HG03064 (cell line): ENCODE results near the gene ELAVL2.

Source experiments
- ATAC-seq: cut with Tn5 transposase; IDR thresholded peaks from one replicate; pipeline ENCODE4 v1.9.1; 2021; ENCODE audit warnings: low read depth; ENCODE audit not compliant: unreplicated experiment

The ELAVL2 gene

DNA sequence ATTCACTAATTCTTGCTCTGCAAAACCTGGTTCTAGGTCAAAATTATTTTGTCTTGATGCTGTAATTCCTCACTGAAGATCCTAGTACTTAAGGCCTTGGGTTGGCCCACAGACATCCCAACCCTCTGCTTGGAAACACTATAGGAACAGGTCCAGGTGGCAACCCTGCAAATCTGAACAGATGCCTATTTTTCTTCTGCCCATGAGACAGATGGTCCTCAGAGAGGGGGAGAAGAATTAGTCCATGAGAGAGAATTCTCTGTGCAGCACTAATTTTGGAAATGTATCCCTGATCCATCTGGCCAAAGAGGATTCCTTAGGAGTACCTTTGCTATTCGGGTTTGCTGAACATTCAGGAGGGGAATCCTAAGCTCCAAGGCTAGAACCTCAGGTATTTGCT is 156.3 kb downstream of the ELAVL2 start:
- no peak for ATAC-seq

DNA sequence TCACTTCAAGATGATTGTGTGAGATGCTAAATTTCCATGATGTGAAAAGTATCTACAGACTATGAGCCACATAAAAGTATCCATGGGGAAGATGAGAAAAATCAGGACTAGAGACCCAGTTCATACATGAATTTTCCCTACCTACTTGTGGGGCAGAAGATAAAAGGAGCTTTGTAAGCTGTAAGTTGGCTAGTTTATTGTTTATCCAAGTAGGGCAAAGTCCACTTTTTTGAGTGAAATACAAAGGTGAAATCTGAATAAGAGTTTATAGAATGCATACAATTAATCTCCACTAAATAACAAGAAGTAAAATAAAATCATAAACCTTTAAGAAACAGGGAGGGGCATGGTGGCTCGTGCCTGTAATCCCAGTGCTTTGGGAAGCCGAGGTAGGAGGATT is 160.4 kb downstream of the ELAVL2 start:
- no peak for ATAC-seq

DNA sequence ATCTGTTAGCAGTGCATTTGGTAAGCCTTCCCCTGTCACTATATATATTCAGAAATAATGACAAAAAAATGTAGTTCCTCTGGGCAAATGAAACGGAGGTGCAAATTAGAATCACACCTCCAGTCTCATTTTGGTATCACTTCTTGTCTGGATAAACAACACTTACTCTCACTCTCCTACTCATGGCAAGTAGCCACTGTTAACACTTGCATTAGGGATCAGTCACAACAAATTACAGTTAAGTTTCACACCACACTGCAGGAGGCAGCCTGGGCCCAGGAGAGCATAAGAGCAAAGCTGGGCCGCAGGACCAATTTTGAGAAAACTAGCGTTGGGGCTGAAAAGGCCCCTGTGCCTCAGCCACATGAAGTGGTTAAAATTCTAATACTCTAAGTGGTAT is 161.0 kb downstream of the ELAVL2 start:
- no peak for ATAC-seq

DNA sequence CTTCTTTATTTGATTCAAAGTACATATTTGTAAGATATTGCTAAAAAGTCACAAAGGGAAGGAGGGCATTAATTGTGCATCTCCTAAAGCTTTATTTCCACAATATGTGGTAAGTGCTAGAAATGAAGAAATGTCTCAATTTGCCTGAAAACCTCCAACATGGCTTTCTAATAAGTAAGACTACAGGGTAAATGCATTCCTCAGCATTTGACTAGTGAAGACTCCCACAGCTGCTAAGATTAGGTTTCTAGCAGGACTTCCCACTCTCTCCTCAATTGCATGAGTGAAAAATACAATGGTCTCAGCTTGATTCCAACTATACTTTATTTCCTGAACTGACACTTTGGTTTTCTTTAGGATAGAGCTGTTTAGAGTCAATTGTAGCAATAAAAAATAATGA is 162.1 kb downstream of the ELAVL2 start:
- no peak for ATAC-seq

DNA sequence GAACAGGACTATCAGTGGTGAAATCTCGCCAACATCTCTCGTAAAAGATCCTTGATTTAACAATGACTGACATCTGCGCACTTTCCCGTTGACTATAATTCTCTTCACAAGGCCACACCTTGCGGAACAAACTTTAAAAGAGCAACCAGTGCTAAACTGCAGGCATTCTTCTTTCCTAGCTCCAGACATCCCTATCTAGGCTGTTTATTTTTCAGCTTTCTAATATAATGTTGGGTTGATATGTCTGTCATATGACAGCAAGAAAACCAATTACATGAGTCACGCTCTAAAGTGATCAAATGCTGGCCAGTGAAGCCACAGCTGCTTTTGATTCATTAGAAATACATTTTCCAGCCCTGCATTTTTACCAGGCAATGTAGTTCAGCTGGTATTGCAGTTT is 162.5 kb downstream of the ELAVL2 start:
- ATAC-seq: no peak

DNA sequence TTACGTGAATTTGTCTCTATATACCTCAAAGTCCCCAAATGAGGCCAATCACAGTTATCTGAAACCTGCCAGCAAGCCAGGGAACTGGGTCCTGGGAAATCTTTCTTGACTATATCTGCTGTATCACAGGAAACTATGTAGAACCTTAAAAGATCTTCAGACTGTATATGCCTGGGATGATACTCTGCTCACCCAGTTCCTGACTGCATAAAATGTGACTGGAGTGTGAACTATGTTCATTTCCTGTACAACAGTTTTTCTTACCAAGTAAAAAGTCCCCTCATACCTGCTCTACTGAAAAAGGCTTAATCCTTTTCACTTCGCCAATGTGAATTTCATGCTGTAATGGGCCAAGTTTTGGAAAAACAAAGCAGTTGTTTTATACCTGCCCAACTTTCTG is 162.9 kb downstream of the ELAVL2 start:
- no peak for ATAC-seq

DNA sequence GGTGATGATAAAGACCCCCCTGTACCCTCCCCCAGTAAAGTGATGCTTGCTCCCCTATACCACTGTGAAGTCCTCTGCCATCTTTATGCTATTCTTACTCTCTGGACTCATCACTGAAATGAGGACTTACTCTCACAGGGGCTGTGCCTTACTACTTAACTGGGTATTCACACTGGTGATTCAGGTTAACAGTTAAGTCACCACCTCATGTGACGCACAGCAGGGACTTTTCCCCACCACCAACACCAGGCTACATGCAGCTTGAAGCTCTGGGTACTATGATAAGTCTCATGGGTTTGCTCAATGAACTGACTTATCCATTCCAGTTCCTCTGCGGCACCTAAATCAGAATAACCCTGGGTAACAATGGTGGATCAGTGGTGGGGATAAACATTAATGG is 163.7 kb downstream of the ELAVL2 start:
- no peak for ATAC-seq

DNA sequence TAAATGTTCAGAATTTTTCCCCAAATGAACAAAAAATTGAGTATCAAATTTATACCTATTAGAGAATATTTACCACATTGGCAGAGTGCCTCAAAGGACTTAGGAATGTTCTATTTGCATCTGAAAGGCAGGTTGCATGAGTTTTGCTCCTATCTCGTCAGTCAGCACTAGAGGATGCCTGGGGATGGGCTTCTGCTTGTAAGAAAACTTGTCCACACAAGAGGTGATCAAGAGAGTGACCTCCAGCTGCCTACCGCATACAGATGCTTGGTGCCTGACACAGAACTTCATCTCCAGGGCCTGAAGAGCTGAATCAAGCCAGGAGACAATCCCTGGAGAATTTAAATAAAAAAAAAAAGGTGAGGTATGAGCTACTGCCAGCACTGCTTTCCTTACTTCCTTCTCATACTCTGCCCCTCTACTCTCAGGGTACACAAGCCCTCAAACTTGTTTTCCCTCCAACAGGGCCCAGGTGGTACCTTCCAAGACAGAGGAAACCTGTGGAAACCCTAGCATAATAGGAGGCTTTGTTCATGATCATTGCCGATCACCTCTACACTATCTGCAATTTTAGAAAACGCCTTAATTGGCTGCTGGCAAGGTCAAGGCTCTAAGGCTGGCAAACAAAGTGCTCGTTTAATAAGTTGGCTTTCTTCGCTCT is 166.6 kb downstream of the ELAVL2 start:
- no peak for ATAC-seq

DNA sequence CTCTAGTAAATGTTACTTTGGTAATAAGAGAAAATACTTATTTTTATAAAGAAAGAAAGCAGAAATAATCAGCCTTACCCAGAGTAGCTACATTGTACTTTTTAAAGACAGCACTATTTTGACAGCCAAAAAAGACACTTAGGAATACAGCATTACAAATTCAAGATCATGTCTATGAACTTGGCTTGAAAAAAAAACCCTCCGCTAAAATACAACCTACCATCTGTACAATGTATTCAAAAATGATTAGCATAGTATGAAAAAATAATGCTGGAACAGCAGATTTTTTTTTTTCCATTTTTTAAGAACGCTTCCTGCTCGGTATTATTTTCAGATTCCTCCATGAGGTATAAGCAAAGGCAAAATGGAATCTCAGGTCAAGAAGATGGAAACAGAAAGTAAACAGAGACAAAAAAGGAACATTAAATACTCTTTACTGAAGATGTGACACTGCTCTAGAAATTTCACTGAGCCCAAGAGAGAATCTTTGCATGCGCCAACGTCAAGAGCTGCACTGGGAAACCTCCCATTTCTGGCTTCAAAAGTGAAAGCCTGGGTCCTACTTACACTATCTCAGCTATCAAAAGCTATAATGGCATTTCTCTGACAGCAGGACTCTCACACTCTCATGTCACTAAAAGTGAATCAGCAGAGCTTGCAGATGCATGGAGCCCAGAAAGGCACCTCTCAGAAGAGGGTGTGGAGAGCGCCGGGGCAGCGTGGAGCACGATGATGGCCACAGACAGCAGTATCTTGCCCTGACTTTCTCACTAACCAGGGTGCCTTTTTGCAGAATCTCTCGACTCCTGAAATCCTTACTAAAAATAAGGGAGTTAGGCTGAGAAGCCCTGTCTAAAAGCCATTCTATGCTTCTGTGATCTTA is 167.4 kb downstream of the ELAVL2 start:
- no peak for ATAC-seq

DNA sequence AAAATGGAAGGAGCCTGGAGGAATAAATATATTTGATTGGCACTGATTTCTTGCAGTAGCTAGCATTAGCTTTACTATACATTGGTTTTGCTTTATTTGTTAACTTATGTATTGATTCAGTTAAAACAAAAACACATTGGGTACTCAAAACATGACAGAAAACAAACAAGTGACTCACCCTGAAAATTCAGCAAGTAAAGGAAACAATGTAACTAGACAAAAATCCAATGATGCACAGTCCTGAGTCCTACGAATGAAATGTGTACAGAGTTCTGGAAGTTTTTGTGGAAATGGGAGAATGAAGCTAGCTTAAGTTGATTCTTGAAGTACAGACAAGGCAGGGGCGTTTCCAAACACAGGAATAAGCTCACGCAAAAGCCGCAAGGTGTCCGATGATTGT is 175.0 kb downstream of the ELAVL2 start:
- ATAC-seq: no peak

DNA sequence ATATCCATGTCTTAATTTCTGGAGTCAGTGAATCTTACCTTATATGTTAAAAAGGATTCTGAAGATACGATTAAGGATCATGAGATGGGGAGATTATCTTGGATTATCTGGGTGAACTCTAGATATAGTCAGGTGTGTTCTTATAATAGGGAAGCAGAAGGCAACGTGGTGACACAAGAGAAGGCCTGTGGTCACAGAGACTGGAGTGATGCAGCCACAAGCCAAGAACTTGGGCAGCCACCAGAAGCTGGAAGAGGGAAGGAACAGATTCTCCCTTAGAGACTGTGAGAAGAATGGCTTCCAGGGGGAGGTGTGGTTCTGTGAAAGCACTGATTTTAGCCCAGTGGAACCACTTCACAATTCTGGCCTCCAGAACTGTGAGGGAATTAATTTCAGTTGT is 177.4 kb downstream of the ELAVL2 start:
- no peak for ATAC-seq

DNA sequence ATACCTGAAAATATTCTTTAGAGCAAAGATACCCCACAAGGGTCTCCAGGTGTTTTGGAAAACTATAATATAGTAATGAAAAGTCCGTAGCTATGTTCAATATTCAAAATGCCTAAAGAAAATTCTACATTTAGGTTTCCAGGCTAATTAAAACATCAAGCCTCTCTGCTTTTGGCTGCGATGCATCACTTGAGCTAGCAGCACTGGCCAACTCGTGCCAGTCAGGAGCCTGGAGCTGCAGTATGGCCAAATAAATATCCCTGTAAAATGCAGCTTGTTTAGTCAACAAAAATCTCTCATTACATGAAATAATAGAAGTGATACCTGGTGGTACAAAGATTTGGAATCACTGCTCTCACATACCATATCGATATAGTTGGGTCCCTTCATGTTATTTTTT is 181.1 kb downstream of the ELAVL2 start:
- ATAC-seq: no peak

DNA sequence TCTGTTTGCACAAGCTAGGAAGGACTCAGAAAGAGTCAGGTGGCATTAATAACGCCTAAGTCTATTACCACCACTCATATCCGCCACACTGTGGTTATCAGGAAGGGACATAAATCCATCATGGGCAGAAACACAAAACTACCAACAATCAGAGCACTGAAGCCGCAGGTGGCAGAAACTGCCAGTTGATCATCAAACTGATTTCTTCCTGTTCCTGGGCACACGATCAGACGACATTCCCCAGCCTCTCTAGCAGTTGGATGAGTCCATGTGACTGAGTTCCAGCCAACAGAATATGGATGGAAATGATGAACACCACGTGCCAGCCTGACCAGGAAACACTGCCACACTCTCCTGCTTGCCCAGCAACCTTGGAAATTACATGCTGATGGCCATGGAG is 181.7 kb downstream of the ELAVL2 start:
- no peak for ATAC-seq

DNA sequence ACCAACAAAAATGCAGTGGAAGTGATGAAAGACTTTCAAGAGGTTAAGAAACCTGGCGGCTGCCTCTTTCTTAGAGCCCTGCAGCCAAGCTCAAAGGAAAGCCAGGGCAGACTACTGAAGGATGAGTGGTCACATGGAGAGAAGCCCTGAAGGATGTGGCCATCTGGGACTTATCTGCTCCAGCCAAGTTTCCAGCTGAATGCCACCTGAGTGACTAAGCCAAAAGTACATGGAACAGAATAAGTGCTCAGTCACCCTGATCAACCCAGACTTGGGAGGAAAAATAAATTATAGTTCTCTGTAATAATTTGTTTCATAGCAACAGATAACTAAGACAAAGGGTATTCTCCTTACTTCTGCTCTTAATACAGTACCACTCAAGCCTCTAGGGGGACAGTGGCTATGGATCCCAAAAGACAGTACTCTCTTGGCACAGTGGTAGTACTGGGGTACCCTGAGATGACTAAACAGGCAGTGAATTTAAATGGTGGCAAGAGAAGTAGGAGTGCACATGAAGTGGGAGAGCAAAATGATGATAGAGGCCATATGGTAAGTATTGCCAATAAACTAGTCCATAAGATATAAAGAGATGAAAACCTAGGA is 182.3 kb downstream of the ELAVL2 start:
- ATAC-seq: no peak
